HepG2 (cell line): ENCODE data around the gene SENP7. TPM values are rescaled to one million over a fixed set of nuclear protein-coding genes. Genes with fewer than 3 reads are reported as not detected.

Source experiments
- ARID2 ChIP-seq: sonication (generic); formaldehyde crosslinking; IDR thresholded peaks from 2 replicates; pipeline ENCODE4 v1.8.1; 2022; ENCODE audit warnings: mild to moderate bottlenecking, missing genetic modification reagents, borderline replicate concordance
- ARNTL ChIP-seq: sonication (generic); formaldehyde crosslinking; IDR thresholded peaks from 2 replicates; pipeline ENCODE4 v1.4.0; 2020; ENCODE audit warnings: mild to moderate bottlenecking, missing genetic modification reagents
- ATF2 ChIP-seq: sonication (generic); formaldehyde crosslinking; IDR thresholded peaks from 2 replicates; pipeline ENCODE4 v1.4.0; 2020; ENCODE audit warnings: missing genetic modification reagents
- CHD4 ChIP-seq: fragments of 200-600 bp; sonication (generic); IDR thresholded peaks from 2 replicates; pipeline ENCODE4 v1.7.0; 2017; ENCODE audit warnings: mild to moderate bottlenecking, low read length, borderline replicate concordance
- EP300 ChIP-seq, 3 experiments: sonication (generic) in 1 of 3; formaldehyde crosslinking in 1 of 3; IDR thresholded peaks; 2 replicates each; pipeline versions ENCODE4 v1.5.1 to v1.6.1; 2011 to 2020; ENCODE audit warnings: low read depth in 2 of 3, low read length in 2 of 3, borderline replicate concordance in 1 of 3, improper control_type of control experiment in 1 of 3, mild to moderate bottlenecking in 1 of 3, missing genetic modification reagents in 1 of 3, moderate library complexity in 1 of 3
- KMT2A ChIP-seq: sonication (generic); formaldehyde crosslinking; IDR thresholded peaks from 2 replicates; pipeline ENCODE4 v1.4.0; 2020; ENCODE audit warnings: missing genetic modification reagents
- PHF21A ChIP-seq: sonication (generic); formaldehyde crosslinking; IDR thresholded peaks from 2 replicates; pipeline ENCODE4 v1.5.0; 2020; ENCODE audit warnings: mild to moderate bottlenecking, missing genetic modification reagents
- PHF8 ChIP-seq: sonication (generic); formaldehyde crosslinking; IDR thresholded peaks from 2 replicates; pipeline ENCODE4 v1.5.0; 2020; ENCODE audit warnings: missing genetic modification reagents
- TARDBP ChIP-seq: sonication (generic); formaldehyde crosslinking; IDR thresholded peaks from 2 replicates; pipeline ENCODE4 v1.8.0; 2022; ENCODE audit warnings: mild to moderate bottlenecking, missing genetic modification reagents
- ZBTB1 ChIP-seq: sonication (generic); formaldehyde crosslinking; IDR thresholded peaks from 2 replicates; pipeline ENCODE4 v1.4.0; 2020; ENCODE audit warnings: missing genetic modification reagents, borderline replicate concordance
- ZBTB38 ChIP-seq: sonication (generic); formaldehyde crosslinking; IDR thresholded peaks from 2 replicates; pipeline ENCODE4 v1.5.1; 2020; ENCODE audit warnings: mild to moderate bottlenecking, missing genetic modification reagents
- ZC3H4 ChIP-seq: sonication (generic); formaldehyde crosslinking; IDR thresholded peaks from 2 replicates; pipeline ENCODE4 v1.4.0; 2020; ENCODE audit warnings: missing genetic modification reagents, borderline replicate concordance
- ZFX ChIP-seq: sonication (generic); formaldehyde crosslinking; IDR thresholded peaks from 2 replicates; pipeline ENCODE4 v1.4.0; 2020; ENCODE audit warnings: mild to moderate bottlenecking, low read depth, missing genetic modification reagents, moderate library complexity
- ZNF136 ChIP-seq: sonication (generic); formaldehyde crosslinking; IDR thresholded peaks from 2 replicates; pipeline ENCODE4 v1.8.1; 2022; ENCODE audit warnings: low read depth, mild to moderate bottlenecking, moderate library complexity, missing genetic modification reagents
- ZNF205 ChIP-seq: IDR thresholded peaks from 2 replicates; pipeline ENCODE4 v1.6.1; 2018; ENCODE audit warnings: missing biosample characterization, missing genetic modification reagents
- ZNF337 ChIP-seq: sonication (generic); formaldehyde crosslinking; IDR thresholded peaks from 2 replicates; pipeline ENCODE4 v1.5.1; 2020; ENCODE audit warnings: missing genetic modification reagents, low read depth, mild to moderate bottlenecking, borderline replicate concordance
- ZNF34 ChIP-seq: sonication (generic); formaldehyde crosslinking; IDR thresholded peaks from 2 replicates; pipeline ENCODE4 v1.4.0; 2020; ENCODE audit warnings: mild to moderate bottlenecking, missing genetic modification reagents, borderline replicate concordance
- ZNF484 ChIP-seq: sonication (generic); formaldehyde crosslinking; IDR thresholded peaks from 2 replicates; pipeline ENCODE4 v1.5.1; 2020; ENCODE audit warnings: mild to moderate bottlenecking, low read depth, missing genetic modification reagents, borderline replicate concordance
- ZNF570 ChIP-seq: sonication (generic); formaldehyde crosslinking; IDR thresholded peaks from 2 replicates; pipeline ENCODE4 v1.4.0; 2020; ENCODE audit warnings: mild to moderate bottlenecking, missing genetic modification reagents, borderline replicate concordance
- ZNF614 ChIP-seq: IDR thresholded peaks from 2 replicates; pipeline ENCODE4 v1.6.1; 2018; ENCODE audit warnings: missing biosample characterization, missing genetic modification reagents, inconsistent platforms, borderline replicate concordance
- ZNF674 ChIP-seq: sonication (generic); formaldehyde crosslinking; IDR thresholded peaks from 2 replicates; pipeline ENCODE4 v1.5.0; 2020; ENCODE audit warnings: low read depth, mild to moderate bottlenecking, missing genetic modification reagents
- polyA plus RNA-seq, 8 experiments: library from polyadenylated mRNA; depleted of rRNA in 3 of 8; stranded (reverse) in 7 of 8; unstranded in 1 of 8; fragments of >200 nt; fragmentation: Illumina TruSeq in 4 of 8; extraction: Trizol in 4 of 8; gene quantifications; 2 replicates each; pipeline versions ENCODE4 v1.2.1 to v1.2.3, GENCODE V29; 2011 to 2016; ENCODE audit warnings: low read depth in 4 of 8, missing spikeins in 1 of 8, mixed read lengths in 1 of 8; ENCODE audit not compliant: insufficient read depth in 1 of 8
- total RNA-seq, 5 experiments: library from RNA; depleted of rRNA; stranded (reverse); fragments of >200 nt; fragmentation: Illumina TruSeq; extraction: Trizol; gene quantifications; 2 replicates each; pipeline ENCODE4 v1.2.3, GENCODE V29; 2016; ENCODE audit warnings: low read depth in 1 of 5
- TF ChIP-seq, protein P1 (sequence below): sonication (generic); formaldehyde crosslinking; IDR thresholded peaks from 2 replicates; pipeline ENCODE4 v1.5.0; 2020; ENCODE audit warnings: mild to moderate bottlenecking, missing genetic modification reagents

SENP7 gene
- total and polyA plus RNA-seq, 2 of the 13 experiments (the other 11 are each of a cell fraction or from before 2014, with no cell fraction given), result 9.1 to 10.3 TPM

- no peak for TF ChIP-seq ATF2 (CRISPR knock-in tag)
- TF ChIP-seq ZNF337 (CRISPR knock-in tag), result 0 out of 2 replicates have a peak, but pooled peaks have one; percentile 27
- TF ChIP-seq TARDBP, result 0 out of 2 replicates have a peak, but pooled peaks have one; percentile 31
- peak; percentile 80; the same call in 1 of the 2 replicates for TF ChIP-seq ZNF614 (CRISPR knock-in tag)
- TF ChIP-seq KMT2A, result peak; percentile 39; the same call in 1 of the 2 replicates
- peak; percentile 73 for TF ChIP-seq ZFX
- no peak for TF ChIP-seq ARNTL
- no peak for TF ChIP-seq ZNF674
- TF ChIP-seq ZBTB1, result no peak
- TF ChIP-seq ZNF484, result no peak
- no peak for TF ChIP-seq CHD4
- TF ChIP-seq, protein P1, sequence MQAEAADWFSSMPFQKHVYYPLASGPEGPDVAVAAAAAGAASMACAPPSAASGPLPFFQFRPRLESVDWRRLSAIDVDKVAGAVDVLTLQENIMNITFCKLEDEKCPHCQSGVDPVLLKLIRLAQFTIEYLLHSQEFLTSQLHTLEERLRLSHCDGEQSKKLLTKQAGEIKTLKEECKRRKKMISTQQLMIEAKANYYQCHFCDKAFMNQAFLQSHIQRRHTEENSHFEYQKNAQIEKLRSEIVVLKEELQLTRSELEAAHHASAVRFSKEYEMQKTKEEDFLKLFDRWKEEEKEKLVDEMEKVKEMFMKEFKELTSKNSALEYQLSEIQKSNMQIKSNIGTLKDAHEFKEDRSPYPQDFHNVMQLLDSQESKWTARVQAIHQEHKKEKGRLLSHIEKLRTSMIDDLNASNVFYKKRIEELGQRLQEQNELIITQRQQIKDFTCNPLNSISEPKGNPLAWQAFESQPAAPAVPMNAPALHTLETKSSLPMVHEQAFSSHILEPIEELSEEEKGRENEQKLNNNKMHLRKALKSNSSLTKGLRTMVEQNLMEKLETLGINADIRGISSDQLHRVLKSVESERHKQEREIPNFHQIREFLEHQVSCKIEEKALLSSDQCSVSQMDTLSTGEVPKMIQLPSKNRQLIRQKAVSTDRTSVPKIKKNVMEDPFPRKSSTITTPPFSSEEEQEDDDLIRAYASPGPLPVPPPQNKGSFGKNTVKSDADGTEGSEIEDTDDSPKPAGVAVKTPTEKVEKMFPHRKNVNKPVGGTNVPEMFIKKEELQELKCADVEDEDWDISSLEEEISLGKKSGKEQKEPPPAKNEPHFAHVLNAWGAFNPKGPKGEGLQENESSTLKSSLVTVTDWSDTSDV, result peak; percentile 80; the same call in 1 of the 2 replicates
- no peak for TF ChIP-seq ZNF136 (CRISPR knock-in tag)
- TF ChIP-seq ZBTB38 (CRISPR knock-in tag), result 0 out of 2 replicates have a peak, but pooled peaks have one; percentile 57
- TF ChIP-seq PHF8, result peak; percentile 60
- peak; percentile 43; the same call in 1 of the 2 replicates for TF ChIP-seq ARID2 (CRISPR knock-in tag)
- TF ChIP-seq EP300 (IDR thresholded peaks at IDR 0.05; ENCODE audit: low read depth in 2 of 2, low read length in 2 of 2), result no peak
- TF ChIP-seq EP300 (CRISPR knock-in tag; IDR thresholded peaks at IDR 0.05; ENCODE audit: borderline replicate concordance), result peak; percentile 31; the same call in 1 of the 2 replicates
- no peak for TF ChIP-seq ZNF34 (CRISPR knock-in tag)
- TF ChIP-seq ZNF205 (CRISPR knock-in tag), result 0 out of 2 replicates have a peak, but pooled peaks have one; percentile 47
- TF ChIP-seq ZNF570 (CRISPR knock-in tag), result no peak
- no peak for TF ChIP-seq ZC3H4 (CRISPR knock-in tag)
- peak; percentile 41; the same call in 1 of the 2 replicates for TF ChIP-seq PHF21A (CRISPR knock-in tag)
These were observed 46.3 kb downstream of the SENP7 start (continued) for GRCh38 chr3:101466465-101467309.
